GM18867 (cell line): ENCODE data around the gene RNU1-2.
A peak's percentile ranks its signal among the peaks of the same experiment; 100 is the strongest.
"Not testable (repeated sequence)": the region's sequence is repeated elsewhere in the genome, so short reads cannot be mapped to it uniquely, and the experiment has no call there.

Source experiments
- ATAC-seq: cut with Tn5 transposase; IDR thresholded peaks from one replicate; pipeline ENCODE4 v1.9.1; 2021; ENCODE audit warnings: mild to moderate bottlenecking, moderate library complexity; ENCODE audit not compliant: unreplicated experiment

Gene RNU1-2

DNA sequence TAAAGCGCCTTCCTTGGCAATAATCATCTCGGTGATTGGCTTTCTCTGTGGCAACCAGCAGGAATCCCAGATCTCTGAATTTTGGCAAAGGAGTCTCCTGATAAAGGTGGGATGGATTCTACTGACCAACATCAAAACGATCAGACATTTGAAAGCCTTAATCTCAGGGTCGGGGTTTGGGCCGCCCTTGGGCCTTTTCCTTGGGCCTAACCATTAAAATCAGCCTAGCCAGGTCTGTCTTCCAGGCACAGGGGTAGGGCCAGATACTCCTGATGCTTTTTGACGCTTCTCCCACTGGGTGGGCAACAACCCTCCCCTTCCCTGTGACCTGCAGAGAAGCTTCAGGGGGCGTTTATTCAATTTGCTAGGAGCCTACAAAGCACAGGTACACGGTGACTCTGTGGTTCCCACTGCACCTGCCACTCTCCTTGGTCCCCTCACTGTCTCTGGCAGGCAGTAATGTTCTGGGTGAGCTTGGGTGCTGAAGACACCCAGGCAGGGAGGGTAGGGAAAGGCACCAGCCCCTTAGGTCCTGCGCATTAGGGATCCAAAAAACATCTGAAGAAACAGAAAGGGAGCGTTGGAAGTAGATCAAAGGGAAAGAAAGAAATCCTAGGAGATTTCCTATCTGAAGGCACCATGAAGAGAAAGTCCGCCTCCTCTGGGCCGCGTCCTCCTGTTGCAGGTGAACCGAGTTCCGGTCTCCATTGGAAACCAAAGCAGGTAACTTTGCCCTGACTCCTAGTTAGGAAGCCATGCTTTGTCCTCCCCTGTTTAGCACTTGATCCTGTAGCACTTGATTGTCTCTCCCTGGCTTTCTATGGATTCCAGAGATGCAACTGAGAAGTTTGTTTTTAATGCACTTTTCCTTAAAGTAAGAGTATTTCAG, 12.3 kb downstream of the RNU1-2 start:
- no peak for ATAC-seq

DNA sequence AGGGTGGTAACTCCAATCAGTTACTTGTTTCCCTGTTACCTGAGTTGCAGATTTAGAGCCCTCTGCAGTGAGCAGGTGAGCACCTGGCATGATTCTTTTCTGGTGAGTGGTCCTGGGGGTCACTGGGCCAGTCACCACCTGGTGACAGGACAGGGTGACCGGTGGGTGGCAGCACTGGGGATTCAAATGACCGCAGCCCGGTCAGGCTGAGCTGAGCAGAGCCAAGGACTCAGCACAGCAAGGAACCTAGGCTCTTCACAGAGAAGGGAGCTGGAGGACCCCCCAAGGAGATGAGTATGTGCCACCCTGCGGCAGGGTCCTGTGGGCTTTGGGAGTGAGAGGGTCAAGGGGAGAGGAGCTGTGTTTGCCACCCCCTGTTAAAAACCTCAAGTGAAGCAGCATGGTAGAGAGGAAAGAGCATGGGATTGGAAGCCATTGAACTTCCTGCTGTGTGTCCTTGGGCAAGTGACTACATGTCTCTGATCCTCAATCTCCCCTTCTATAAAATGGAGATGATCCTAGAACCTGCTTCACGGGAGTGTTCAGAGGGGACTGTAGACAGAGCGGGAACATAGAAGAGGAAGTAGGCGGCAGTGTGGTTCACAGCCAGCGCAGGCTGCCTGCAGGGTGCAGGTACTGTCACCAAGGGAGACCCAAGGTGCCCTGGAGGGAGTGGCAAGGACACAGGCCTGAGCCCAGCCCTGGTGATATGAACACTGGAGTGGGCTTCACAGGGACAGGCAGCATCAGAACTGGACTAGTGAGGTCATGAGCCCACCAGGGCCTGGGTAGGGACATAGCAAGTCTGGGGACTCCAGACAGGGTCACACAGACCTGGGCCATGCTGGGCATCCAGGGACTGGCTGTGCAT, 16.3 kb downstream of the RNU1-2 start:
- not testable (repeated sequence) for ATAC-seq

DNA sequence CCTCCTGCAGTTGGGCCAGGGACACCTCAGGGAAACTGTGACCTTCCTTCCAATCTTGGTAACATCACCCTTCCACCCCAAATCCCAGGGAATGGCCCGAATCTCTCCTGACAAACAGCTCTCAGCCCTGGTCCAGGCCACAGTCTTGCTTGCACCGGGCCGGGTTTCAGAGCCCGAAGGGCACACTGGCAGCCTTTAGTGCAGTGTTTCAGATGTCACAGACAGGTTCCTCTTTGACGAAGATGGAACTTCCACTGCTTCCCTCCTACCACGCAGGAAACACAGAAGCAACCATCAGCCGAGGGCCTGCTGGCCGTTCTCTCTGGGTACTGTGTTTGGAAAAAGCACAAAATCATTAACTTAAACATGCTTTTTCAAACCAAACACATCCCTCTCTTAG, 17.0 kb downstream of the RNU1-2 start:
- not testable (repeated sequence) for ATAC-seq

DNA sequence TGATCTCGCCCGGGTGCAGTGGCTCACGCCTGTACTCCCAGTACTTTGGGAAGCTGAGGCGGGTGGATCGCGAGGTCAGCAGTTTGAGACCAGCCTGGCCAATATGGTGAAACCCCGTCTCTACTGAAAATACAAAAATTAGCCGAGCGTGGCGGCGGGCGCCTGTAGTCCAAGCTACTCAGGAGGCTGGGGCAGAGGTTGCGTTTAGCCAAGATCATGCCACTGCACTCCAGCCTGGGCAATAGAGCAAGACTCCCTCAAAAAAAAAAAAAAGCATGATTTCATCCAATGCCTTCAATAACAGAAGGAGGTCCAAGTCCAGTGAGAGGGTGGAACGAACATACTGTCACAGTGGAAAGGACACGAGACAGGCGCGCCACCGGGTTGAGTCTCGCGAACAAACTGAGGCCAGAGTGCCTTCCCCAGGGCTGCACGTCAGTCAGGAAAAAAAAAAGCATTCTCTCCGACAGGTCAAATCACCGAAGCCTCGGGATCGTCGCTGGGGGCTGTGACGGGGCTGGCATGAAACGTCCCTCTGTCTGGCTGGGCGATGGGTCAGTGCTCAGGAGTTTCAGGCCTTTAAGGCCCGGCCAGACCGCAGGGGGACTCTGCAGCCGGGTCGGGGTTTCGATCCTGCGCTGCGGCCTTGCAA, 17.5 kb downstream of the RNU1-2 start:
- ATAC-seq = no peak

DNA sequence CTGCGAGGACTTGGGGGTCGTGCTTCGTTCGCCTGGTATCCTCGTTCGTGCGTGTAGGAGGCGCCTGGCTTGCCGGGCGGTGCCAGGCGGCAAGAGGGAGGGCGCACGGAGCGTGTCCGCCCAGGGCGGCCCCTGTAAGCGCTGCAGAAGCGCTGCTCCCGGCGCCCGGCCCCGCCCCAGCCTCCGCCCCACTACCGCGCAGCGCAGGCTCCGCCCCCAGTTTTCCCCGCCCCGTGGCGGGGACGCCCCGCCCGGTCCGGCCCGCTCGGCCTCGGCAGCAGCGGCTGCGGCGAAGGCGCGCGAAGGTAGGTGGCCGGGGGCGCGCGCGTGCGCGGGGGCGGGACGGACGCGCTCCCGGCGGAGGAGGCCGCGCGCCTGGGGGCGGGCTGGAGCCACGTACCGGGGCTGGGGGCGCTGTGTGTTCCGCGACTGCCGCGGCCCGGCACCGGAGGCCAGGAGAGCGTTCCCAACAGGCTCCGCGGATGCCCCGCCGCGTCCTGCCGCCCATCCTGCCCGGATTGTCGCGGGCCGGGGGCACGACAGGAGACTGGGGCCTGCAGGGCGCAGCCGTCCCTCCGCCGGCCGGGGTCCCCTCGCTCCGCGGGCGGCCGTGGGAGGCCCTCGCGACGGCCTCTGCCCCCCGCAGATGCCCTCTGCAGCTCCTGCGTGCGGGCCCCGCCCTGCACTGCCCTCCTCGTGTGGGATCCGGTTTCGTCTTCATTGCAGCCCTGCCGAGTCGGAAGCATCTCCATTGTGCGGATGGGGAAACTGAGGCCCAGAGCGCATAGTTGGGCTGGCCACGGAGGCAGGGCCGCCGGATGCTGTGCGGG, 18.3 kb downstream of the RNU1-2 start:
- peak; percentile 88 for ATAC-seq

DNA sequence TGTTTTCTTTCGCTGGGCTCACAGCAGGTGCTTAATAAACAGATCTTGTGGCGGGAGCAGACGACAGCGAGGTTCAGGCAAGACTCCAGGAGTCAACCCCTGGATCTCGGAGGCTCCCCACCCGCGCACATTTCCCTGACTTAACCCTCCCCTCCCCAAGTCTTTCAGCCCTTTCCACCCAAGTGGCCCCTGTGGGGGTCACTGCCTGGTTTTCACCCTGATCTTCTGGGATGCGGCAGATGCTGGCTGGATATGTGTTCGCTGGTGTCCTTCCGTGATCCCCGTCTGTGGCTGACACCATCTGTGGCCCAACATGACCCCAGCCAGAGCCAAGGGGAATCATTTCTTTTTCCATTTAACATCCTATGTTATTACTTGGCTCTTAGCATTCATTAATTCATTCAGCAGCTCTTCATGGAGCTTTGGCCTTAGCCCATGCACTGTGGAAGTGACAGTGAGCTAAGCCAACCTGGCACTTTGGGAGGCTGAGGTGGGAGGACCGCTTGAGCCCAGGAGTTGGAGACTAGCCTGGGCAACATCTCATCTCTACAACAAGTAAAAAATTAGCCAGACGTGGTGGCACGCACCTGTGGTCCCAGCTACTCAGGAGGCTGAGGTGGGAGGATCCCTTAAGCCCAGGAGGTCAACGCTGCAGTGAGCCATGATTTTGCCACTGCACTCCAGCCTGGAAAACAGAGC, 19.3 kb downstream of the RNU1-2 start:
- ATAC-seq = not testable (repeated sequence)

DNA sequence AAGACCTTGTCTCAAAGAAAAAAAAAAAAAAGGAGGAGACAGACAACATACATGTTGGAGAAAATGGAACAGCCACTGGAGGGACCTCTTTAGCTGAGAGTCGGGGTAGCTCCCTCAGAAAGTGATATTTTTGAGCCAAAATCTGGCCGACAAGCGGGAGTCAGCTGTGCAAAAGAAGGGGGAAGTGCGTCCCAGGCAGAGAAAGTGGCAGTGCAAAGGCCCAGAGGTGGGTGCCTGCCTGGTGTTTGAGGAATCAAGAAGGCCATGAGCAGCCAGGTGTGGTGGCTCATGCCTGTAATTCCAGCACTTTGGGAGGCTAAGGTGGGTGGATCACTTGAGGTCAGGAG, 19.8 kb downstream of the RNU1-2 start:
- no peak for ATAC-seq

DNA sequence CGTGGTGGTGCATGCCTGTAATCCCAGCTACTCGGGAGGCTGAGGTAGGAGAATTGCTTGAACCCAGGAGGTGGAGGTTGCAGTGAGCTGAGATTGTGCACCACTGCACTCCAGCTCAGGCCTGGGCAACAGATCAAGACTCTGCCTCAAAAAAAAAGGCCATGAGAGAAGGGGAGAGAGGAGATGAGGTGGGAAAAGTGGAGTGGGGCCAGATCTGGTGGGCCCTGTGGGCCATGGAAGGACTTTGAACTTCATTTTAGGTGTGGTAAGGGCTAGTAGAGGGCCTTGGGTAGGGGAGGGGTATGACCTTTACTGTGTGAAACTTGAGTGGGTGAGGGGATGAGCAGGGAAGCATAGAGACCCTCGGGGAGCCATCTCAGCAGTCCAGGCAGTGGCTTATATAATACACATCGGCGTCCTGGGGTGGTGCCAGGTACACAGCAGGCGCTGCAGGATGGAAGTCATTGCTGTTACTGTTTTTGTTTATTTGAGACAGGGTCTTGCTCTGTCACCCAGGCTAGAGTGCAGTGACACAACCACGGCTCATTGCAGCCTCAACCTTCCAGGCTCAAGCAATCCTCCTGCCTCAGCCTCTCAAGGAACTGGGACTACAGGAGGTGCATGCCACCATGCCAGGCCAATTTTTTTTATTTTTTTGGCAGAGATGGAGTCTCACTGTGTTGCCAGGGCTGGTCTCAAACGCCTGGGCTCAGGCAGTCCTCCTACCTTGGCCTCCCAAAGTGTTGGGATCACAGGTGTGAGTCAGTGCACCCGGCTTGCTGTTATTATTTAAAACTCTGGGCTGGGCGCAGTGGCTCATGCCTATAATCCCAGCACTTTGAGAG, 20.5 kb downstream of the RNU1-2 start:
- not testable (repeated sequence) for ATAC-seq

DNA sequence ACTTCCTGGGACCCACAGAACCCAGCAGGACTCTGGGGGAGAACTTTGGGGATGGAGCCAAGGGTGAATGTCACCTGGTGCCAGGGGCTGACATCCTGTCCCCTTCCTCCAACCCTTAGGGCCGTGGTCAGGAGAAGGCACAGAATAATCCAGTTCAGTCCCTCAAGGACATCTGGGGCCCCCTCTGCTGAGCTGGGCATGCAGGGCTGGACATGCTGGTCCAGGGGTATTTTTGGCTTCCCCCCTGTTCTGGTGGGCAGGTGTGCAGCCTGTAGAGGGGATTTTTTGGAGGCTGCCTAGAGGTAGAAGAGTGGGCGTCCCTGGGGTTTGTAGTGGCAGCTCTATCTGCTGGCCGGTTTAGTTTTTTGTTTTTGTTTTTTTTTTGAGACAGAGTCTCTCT, 22.6 kb downstream of the RNU1-2 start:
- no peak for ATAC-seq

DNA sequence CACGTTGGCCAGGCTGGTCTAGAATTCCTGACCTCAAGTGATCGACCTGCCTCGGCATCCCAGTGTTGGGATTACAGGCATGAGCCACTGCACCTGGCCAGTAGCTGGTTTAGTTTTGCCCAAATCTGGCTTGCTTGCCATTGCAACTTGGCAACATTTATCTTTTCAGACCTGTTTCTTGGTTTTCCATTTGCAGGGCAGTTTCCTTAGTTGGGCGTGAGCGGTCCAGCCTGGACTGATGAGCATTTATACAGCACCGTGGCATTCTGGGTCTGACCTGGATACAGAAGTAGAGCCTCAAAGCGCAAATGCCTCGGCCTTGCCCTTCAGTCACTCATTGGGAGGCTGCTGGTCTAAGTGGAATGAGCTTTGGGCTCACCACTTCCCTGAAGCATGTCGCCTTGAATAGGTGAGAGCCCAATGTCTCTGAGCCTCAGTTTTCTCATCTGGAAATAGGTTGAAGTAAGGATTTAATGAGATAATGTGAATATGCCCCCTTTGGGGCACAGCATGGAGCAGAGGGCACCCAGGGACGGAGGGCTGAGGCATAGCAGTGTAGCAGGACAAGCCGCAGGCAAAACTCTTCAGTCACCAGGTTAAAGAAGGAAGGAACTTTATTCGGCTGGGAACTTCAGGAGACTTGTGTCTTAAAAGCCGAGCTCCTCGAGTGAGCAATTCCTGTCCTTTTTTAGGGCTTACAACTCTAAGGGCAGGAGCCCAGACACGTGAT, 23.3 kb downstream of the RNU1-2 start:
- not testable (repeated sequence) for ATAC-seq

DNA sequence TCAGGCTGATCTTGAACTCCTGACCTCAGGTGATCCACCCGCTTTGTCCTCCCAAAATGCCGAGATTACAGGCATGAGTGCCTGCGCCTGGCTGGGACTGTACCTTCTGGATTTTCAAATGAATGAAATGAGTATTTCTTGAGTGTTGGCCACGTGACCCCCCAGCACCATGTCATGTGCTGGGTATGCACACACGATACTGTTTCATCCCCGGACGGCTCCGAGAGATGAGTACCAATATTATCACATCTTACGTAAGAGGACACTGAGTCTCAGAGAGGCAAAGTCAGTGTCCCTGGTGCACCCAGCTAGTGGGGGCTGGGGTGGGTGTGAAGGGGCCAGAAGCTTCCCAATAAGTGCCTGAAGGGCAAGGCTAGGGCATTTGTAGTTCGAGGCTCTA, 25.2 kb downstream of the RNU1-2 start:
- ATAC-seq = no peak

DNA sequence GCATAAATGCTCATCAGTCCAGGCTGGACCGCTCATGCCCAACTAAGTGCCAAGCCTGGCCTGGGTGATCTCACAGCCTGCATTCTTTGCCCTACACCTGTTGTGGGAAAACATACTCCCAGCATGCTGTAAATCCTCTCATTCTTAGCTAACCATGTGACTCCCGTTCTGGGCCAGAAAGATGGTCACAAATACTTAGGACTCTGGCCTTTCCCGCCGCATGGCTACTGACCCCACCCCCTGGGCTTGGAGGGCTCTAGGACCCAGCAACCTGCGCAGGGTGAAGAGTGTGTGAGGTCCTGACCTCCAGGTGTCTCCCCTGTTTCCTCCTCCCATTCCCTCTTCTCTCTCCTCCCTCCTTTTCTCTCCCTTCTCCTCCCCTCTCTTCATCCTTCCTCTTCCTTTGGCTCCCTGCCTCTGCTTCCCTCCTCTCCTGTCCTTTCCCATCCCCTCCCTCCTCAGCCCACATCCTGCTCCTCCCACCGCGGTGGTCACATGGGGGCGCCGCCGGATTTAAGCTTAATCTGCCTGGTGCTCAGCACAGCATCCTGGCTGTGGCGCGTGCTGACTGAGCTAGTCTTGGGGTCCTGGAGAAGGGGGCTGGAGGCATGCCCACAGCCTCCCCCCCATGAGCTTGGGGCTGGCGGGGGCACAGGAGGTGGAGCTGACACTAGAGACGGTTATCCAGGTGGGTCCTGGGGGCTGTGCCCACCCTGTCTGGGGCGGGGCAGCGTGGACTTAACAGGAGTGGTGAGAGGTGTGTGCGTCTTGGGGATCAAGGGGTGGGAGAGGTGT, 25.8 kb downstream of the RNU1-2 start, which contains the start of gene CROCC:
Gene CROCC, plus strand, starts transcription at position 541 of the 795 bp plus-strand sequence. Its CDS starts 88 bp downstream, at position 629.
- ATAC-seq = no peak

DNA sequence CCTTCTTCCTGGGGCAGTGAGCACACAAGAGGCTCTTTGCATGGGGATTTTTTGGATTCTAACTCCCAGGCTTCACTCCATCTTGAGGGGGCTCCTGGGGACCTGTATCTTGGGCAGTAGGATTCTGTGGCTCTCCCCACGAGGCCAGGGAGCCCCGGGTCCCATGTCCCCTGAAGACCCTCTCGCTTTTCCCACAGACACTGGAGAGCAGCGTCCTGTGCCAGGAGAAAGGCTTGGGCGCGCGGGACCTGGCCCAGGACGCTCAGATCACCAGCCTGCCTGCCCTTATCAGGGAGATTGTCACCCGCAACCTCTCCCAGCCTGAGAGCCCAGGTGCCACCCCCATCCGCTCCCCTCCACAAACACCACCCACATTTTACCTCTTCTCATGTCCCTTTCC, 26.7 kb downstream of the RNU1-2 start:
- ATAC-seq = no peak

DNA sequence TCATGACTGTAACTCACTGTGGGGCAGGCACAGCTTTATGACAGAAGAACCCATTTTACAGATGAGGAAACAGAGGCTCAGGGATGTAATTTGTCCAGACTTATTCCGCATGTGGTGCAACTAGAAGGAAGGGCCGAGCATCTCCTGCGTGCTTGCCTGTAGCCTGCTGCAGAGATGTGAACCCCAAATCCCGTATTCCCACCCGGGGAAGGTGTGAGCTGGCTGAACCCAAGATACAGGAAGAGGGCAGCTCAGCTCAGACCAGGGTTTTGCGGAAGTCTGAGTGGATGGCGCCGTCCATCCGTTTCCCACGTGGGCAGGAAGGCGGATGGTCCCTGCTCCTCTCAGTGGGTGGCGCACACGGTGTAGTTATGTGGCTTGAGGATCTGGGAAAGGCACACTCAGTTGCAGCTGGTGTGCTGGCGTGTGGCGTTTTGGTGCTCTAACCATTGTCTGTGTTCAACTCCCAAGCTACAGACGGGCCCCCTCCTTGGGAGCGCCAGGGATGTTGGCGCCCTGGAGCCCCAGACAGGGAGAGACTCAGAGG, 27.2 kb downstream of the RNU1-2 start:
- no peak for ATAC-seq

DNA sequence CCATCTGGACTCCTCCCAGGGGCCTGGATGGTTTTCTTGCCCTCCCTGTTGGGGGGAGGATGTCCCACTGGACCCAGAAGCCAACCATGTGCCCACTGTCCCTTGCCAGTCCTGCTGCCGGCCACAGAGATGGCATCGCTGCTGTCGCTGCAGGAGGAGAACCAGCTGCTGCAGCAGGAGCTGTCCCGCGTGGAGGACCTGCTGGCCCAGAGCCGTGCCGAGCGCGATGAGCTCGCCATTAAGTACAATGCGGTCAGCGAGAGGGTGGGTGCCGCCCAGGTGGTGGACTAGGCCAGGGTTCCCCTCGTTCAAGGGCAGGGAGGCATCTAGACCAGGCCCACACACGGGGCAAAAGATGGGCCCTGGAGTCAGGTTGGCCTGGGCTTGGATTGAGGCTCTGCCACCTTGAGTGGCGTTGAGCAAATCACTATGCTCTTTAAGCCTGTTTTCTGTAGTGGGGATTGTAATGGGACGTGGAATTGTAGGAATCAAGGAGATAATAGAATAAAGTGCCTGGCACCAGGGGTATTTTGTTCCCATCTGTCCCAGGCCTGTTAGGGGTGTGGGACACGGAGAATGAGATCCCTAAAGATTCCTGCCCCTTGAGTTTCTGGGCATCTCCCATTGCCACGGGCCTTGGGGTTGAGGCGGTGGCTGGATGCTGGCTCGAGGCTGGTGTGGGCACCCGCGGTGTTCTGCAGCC, 28.6 kb downstream of the RNU1-2 start:
- no peak for ATAC-seq

DNA sequence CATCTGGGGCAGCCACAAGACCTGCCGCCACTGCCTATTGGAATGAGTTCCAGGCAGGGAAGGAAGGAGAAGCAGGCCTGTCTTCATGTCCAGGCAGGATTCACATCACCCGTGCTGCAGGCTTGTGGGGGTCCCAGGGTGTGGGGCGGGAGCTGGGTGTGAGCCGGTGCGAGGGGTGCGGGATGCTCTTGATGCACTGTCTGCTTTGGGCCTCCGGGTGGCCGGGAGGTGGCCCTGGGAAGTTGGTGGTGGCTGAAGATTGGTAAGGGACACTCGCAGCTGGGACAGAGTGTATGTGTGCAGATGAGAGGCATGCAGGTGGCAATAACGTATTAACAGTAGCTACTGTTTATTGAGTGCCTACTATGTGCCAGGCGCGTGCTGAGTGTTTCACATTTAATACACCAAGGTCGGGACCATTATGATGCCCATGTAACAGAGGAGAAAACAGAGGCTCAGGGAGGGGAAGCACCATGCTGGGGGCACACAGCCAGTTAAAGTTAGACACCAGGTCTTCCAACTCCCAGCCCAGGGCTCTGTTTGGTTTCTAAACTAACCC, 29.2 kb downstream of the RNU1-2 start:
- ATAC-seq = no peak
